HepG2 (cell line): ENCODE results near the gene OSBPL1A. TPM values are rescaled to one million over a fixed set of nuclear protein-coding genes. Genes with fewer than 3 reads are reported as not detected.
"Not testable (repeated sequence)": the region's sequence is repeated elsewhere in the genome, so short reads cannot be mapped to it uniquely, and the experiment has no call there.

Experiments used
- ATAC-seq: fragments of 200-7000 bp; cut with Tn5 transposase; 3 replicates; pipeline ENCODE4 v1.9.1; 2020; ENCODE audit warnings: mild to moderate bottlenecking, moderate library complexity
- BruUV-seq: library from RNA; stranded (reverse); fragments of 400-500 nt; replicated peaks from 2 replicates; lab custom pipeline; 2021; lab: Mats Ljungman, UMichigan
- CTCF ChIA-PET: fragments of 300-600 bp; formaldehyde crosslinking; extraction: SDS; loops from one replicate; lab custom pipeline; 2021; ENCODE audit warnings: low total read pairs, inconsistent platforms, low intra/inter-chr PET ratio; lab: Yijun Ruan, JAX
- POLR2A ChIA-PET: fragments of 350-600 bp; sonication (Branson Sonifier 250); formaldehyde crosslinking; loops from one replicate; lab custom pipeline; 2020; ENCODE audit warnings: antibody characterized with exemption, inconsistent platforms; lab: Yijun Ruan, JAX
- DNase-seq: peaks from one replicate; pipeline ENCODE4 v3.0.0-alpha.2; 2015; ENCODE audit warnings: low spot score
- FAIRE-seq: peaks from 3 replicates; lab custom pipeline; 2011; peaks lifted over from hg19 to GRCh38; lab: Jason Lieb, UNC
- H2AFZ ChIP-seq: one replicate; pipeline ENCODE4 v1.6.1; 2011; ENCODE audit warnings: low read length, inconsistent platforms
- H3K27ac ChIP-seq: fragments of 300-600 bp; 3 replicates; pipeline ENCODE4 v1.8.0; 2011; ENCODE audit warnings: mixed run types, mild to moderate bottlenecking, mixed read lengths, low read length, inconsistent platforms; ENCODE audit not compliant: insufficient read depth; ENCODE audit errors: extremely low read length
- H3K27me3 ChIP-seq, 2 experiments: fragments of 200-600 bp in 1 of 2; 2 replicates in 1 of 2; 3 replicates in 1 of 2; pipeline versions ENCODE4 v1.6.0 to v1.8.0; 2011; ENCODE audit warnings: low read length in 2 of 2, mild to moderate bottlenecking in 2 of 2, moderate library complexity in 2 of 2, inconsistent platforms in 1 of 2; ENCODE audit not compliant: insufficient read depth in 2 of 2, control insufficient read depth in 1 of 2
- H3K36me3 ChIP-seq, 2 experiments: fragments of 200-600 bp in 1 of 2; replicated peaks in 1 of 2; 2 replicates in 1 of 2; 3 replicates in 1 of 2; pipeline versions ENCODE4 v1.5.1 to v1.8.0; 2011; ENCODE audit warnings: low read length in 2 of 2, inconsistent platforms in 1 of 2; ENCODE audit not compliant: insufficient read depth in 2 of 2, control insufficient read depth in 1 of 2
- H3K4me1 ChIP-seq: 2 replicates; pipeline ENCODE4 v1.5.1; 2012; ENCODE audit warnings: low read length, inconsistent platforms; ENCODE audit not compliant: insufficient read depth
- H3K4me2 ChIP-seq: 2 replicates; pipeline ENCODE4 v1.6.0; 2011; ENCODE audit warnings: low read depth, low read length, inconsistent platforms
- H3K4me3 ChIP-seq, 3 experiments: fragments of 200-600 bp in 1 of 3; sonication (generic), shearing (Covaris generic) in 1 of 3; replicated peaks in 1 of 3; 2 replicates each; pipeline ENCODE4 v1.5.1; 2011 to 2016; ENCODE audit warnings: low read length in 3 of 3, inconsistent platforms in 2 of 3, low read depth in 2 of 3, mild to moderate bottlenecking in 2 of 3, control low read depth in 1 of 3, mixed read lengths in 1 of 3; ENCODE audit not compliant: insufficient read depth in 1 of 3
- H3K79me2 ChIP-seq: one replicate; pipeline ENCODE4 v1.6.1; 2011; ENCODE audit warnings: low read length, inconsistent platforms; ENCODE audit not compliant: insufficient read depth
- H3K9ac ChIP-seq: 2 replicates; pipeline ENCODE4 v1.6.0; 2011; ENCODE audit warnings: mild to moderate bottlenecking, low read depth, low read length, inconsistent platforms; ENCODE audit not compliant: insufficient read depth
- H3K9me3 ChIP-seq: 2 replicates; pipeline ENCODE4 v1.5.1; 2012; ENCODE audit warnings: mild to moderate bottlenecking, low read length
- H4K20me1 ChIP-seq: 2 replicates; pipeline ENCODE4 v1.6.0; 2011; ENCODE audit warnings: inconsistent platforms, mild to moderate bottlenecking, low read length, moderate library complexity; ENCODE audit not compliant: insufficient read depth
- CENPBD1 ChIP-seq: sonication (generic); formaldehyde crosslinking; IDR thresholded peaks from 2 replicates; pipeline ENCODE4 v1.8.0; 2022; ENCODE audit warnings: missing genetic modification reagents, low read depth, mild to moderate bottlenecking, borderline replicate concordance
- CTCF ChIP-seq: sonication (generic); formaldehyde crosslinking; IDR thresholded peaks from 2 replicates; pipeline ENCODE4 v1.5.0; 2020; ENCODE audit warnings: mild to moderate bottlenecking, missing genetic modification reagents, moderate library complexity
- RFX1 ChIP-seq: fragments of 450-650 bp; IDR thresholded peaks from 2 replicates; pipeline ENCODE4 v1.6.1; 2017
- STAG1 ChIP-seq: sonication (generic); formaldehyde crosslinking; IDR thresholded peaks from 2 replicates; pipeline ENCODE4 v1.4.0; 2020; ENCODE audit warnings: missing genetic modification reagents
- WGBS: methylation state at CpG from one replicate; pipeline ENCODE4 v1.1.6; 2017; ENCODE audit warnings: low lambda C conversion rate; 5-methylcytosine and 5-hydroxymethylcytosine counted together
- in situ Hi-C: cut with HindIII; loops from 2 replicates; pipeline ENCODE4 v1.10.0; 2017; ENCODE audit warnings: low pct_unique_long_range_greater_than_20kb; ENCODE audit not compliant: extremely low pct_ligation_motif_present
- intact Hi-C: fragments of 100-400 bp; cut with micrococcal nuclease; formaldehyde crosslinking; loops from one replicate; pipeline ENCODE4 v1.10.0; 2022; ENCODE audit not compliant: unreplicated experiment
- polyA plus RNA-seq, 8 experiments: library from polyadenylated mRNA; depleted of rRNA in 3 of 8; stranded (reverse) in 7 of 8; unstranded in 1 of 8; fragments of >200 nt; fragmentation: Illumina TruSeq in 4 of 8; extraction: Trizol in 4 of 8; gene quantifications; 2 replicates each; pipeline versions ENCODE4 v1.2.1 to v1.2.3, GENCODE V29; 2011 to 2016; ENCODE audit warnings: low read depth in 4 of 8, missing spikeins in 1 of 8, mixed read lengths in 1 of 8; ENCODE audit not compliant: insufficient read depth in 1 of 8
- total RNA-seq, 5 experiments: library from RNA; depleted of rRNA; stranded (reverse); fragments of >200 nt; fragmentation: Illumina TruSeq; extraction: Trizol; gene quantifications; 2 replicates each; pipeline ENCODE4 v1.2.3, GENCODE V29; 2016; ENCODE audit warnings: low read depth in 1 of 5

The OSBPL1A gene
- total and polyA plus RNA-seq, 2 of the 13 experiments (the other 11 are each of a cell fraction or from before 2014, with no cell fraction given), result 0.02 TPM; not detected in 1

GRCh38 chr18:24359787-24360530 is 37.7 kb downstream of the OSBPL1A start:
- in situ Hi-C loops, result loop anchor here (10.0 to 25.0 kb wide), 2 partner anchors 125 to 377 kb away; no protein-coding TSS in a partner anchor
- H3K36me3 ChIP-seq, H3K27ac ChIP-seq, FAIRE-seq, H3K9ac ChIP-seq, H3K4me1 ChIP-seq, H4K20me1 ChIP-seq, BruUV-seq, H3K79me2 ChIP-seq, H3K27me3 ChIP-seq, H3K9me3 ChIP-seq, H3K4me3 ChIP-seq, POLR2A ChIA-PET, H2AFZ ChIP-seq, H3K4me2 ChIP-seq: not testable (repeated sequence)
- peak; percentile 55 for TF ChIP-seq STAG1 (CRISPR knock-in tag)
- peak; percentile 56 for TF ChIP-seq CTCF
- ATAC-seq (peak; percentile 46), DNase-seq (peak; percentile 26)
- CTCF ChIA-PET, result interaction anchor here (2.1 kb wide), 2 partner anchors 127 to 129 kb away, joined by 9 to 17 read pairs; no protein-coding TSS in a partner anchor
- 16% methylated on average over 9 of the region's 9 CpGs for WGBS
- intact Hi-C loops, result loop anchor here (1.0 to 2.0 kb wide), 4 partner anchors 37 to 367 kb away; partner anchors contain the start of gene OSBPL1A

- FAIRE-seq (no peak), ATAC-seq (no peak), DNase-seq (no peak)
- H3K4me2 ChIP-seq, result no peak overlapping the region
- H3K4me3 ChIP-seq, result no peak overlapping the region
- H3K79me2 ChIP-seq, result no peaks in the 10 kb centered on the region
- no TSS peak for BruUV-seq
- no peaks in the 10 kb centered on the region for H3K4me1 ChIP-seq
- ChIA-PET CTCF (no interaction called here), POLR2A (no interaction called here)
- no peaks in the 10 kb centered on the region for H4K20me1 ChIP-seq
- no peaks in the 10 kb centered on the region for H3K27me3 ChIP-seq
- no peaks in the 10 kb centered on the region for H3K9me3 ChIP-seq
- in situ Hi-C loops, result loop anchor here (25.0 kb wide), 1 partner anchor 383 kb away; no protein-coding TSS in a partner anchor
- TF ChIP-seq CENPBD1 (CRISPR knock-in tag) (no peak), RFX1 (peak; percentile 35; the same call in 1 of the 2 replicates)
- no peak overlapping the region for H2AFZ ChIP-seq
- no peak overlapping the region for H3K9ac ChIP-seq
- intact Hi-C loops, result no loop called here
- H3K27ac ChIP-seq, result no peak overlapping the region
- WGBS, result 34% methylated on average over 6 of the region's 6 CpGs
- H3K36me3 ChIP-seq, result no peaks in the 10 kb centered on the region
These were observed 43.3 kb downstream of the OSBPL1A start for GRCh38 chr18:24354278-24354677.
